CD1c-positive myeloid dendritic cell (primary cell): ENCODE results near the gene FAM174C.

Source experiments
- DNase-seq: peaks from one replicate; pipeline ENCODE4 v3.0.0-alpha.2; 2016; ENCODE audit errors: extremely low spot score

Gene FAM174C

DNA sequence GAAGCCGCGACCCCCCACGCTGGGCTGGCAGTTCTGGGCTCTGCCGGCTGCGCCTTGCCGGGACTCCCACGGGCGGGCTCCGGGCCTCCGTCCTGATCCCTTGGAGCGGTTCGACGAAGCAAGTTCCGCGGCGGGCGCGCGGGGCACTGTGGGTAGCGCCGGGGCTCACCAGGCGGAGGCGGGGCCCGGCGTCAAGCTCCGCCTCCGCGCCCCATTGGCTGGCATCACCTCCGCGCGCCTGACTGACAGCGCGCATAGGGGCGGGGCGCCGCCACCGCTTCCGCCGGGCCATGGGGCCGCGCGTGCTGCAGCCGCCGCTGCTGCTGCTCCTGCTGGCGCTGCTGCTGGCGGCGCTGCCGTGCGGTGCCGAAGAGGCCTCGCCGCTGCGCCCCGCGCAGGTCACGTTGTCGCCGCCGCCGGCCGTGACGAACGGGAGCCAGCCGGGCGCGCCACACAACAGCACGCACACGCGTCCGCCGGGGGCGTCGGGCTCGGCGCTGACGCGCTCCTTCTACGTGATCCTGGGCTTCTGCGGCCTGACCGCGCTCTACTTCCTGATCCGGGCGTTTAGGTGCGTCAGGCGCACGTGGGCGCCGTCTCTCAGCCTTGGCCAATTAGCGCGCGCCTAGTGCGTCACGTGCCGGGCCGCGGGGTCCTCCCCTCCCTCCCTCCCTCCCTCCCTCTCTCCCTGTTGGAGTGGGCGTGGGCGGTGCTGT, at the start of gene FAM174C:
TSS of gene FAM174C (plus strand) at position 271 of the 716 bp plus-strand sequence. CDS start at position 291, 20 bp downstream.
- DNase-seq = peak; percentile 98

- no peak for DNase-seq
These were observed 49.2 kb upstream of the FAM174C start for GRCh38 chr19:1226227-1226518.

DNA sequence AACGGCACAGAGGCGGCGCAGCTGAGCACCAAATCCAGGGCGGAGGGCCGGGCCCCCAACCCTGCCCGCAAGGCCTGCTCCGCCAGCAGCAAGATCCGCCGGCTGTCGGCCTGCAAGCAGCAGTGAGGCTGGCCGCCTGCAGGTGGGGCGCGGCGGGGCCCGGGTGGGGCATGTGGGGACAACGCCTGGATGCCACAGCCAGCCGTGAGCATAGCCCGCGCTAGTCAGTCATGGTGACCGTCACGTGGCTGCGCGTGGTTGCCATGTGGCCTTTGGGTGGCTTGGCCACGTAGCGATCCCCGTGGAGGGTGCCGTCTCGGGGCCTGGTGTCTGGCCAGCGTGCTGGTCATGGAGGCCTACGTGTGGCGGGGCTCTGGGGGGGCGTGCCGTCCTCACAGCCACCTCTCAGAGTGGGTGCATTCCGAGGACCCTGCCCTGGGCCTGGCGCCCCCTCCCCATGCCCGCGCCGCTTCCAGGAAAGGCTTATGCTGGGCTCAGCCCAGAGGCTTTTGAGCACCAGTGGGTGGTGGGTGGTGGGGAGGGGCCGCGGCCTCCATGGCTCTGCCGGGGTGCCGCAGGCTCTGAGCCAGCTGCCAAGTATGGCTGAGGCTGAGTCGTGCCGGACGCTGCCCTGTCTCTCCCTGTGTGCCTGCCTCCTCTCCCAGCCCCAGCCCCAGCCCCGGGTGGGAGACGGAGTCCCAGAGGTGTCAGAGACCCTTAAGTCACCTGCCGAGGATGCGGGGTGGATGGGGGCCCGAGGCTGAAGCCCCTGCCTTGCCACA, 48.6 kb upstream of the FAM174C start:
- no peak for DNase-seq

DNA sequence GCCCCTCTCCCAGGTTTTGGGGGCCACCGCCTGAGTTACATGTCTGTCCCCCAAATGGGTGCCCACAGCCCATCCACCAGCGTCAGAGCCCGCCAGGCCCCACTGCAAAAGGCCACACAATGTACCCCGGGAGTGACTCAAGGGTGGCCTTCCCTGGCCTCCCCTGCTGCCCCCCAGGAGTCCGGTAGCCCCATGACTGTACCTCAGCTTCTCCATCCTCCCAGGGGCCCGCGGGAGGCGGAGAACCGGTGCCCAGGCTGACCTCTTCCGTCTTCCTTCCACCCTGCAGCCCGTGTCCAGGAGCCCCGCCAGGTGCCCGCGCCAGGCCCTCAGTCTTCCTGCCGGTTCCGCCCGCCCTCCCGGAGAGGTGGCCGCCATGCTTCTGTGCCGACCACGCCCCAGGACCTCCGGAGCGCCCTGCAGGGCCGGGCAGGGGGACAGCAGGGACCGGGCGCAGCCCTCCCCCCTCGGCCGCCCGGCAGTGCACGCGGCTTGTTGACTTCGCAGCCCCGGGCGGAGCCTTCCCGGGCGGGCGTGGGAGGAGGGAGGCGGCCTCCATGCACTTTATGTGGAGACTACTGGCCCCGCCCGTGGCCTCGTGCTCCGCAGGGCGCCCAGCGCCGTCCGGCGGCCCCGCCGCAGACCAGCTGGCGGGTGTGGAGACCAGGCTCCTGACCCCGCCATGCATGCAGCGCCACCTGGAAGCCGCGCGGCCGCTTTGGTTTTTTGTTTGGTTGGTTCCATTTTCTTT, 47.9 kb upstream of the FAM174C start:
- no peak for DNase-seq

DNA sequence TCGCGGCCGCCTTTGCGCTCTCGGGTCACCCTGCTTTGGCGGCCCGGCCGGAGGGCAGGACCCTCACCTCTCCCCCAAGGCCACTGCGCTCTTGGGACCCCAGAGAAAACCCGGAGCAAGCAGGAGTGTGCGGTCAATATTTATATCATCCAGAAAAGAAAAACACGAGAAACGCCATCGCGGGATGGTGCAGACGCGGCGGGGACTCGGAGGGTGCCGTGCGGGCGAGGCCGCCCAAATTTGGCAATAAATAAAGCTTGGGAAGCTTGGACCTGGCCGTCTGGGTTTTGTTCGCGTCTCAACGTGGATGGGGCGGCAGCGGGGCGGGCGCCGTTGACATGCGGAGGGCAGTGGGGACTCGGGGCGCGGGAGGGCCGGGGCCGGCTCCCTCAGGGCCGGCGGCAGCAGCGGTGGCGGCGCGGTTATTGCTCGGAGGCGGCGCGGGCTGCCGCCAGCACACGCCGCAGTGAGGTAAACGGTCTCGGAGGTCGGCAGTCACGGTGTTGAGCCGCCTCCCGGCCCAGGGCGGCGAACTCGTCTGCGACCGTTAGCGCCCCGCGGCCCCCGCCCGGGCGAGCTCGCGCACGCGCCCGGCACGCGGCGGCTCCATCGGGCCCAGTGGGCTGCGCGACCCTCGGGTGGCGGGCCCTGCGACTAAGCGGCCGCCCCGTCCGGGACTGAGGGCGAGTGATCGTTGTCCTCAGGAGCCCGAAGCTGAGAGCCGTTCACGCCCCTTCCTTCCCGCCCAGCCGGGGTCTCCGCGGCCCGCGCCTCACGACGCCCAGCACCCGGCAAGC, 47.0 kb upstream of the FAM174C start:
- no peak for DNase-seq

GRCh38 chr19:1229056-1229923, 46.0 kb upstream of the FAM174C start:
- DNase-seq = no peak

DNA sequence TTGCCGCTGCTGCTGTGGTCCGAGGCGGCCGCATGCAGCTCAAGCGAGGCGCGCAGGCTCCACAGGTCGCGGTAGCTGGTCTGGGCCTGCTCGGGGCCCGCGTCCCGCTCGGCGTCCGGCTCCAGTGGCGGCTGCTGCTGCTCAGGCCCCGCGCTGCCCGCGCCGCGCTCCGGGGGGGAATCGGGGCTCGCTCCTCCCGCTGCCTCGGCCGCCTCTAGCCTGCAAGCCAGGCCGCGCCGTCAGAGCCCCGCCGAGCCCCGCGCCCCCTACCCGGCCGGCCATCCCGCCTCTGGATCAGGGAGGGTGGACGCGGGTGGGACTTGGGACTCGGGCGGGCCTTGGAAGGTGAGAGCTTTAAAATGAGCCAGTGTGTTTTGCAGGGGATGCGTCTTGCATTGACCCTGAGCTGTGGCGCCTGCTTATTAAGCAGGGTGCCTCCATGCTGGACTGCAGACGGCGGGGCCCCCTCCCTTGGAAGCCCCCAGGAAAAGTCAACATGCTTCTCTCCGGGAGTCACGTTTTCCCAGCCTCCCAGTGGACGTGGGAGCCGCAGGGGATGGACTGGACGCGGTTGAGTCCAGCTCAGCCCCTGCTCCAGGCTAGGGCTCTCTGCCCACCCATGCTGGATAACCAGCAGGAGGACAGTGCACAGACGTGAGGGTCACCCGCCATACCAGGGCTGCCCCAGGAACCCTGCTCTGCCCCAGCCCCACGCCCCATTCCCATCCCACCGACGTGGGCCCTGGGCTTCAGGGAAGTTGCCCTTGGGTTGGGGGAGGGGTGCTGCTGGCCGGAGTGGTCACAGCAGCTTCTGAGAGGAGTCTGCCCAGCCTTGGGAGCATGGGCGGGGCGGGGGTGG, 45.2 kb upstream of the FAM174C start:
- DNase-seq = no peak

GRCh38 chr19:1230783-1231489, 44.4 kb upstream of the FAM174C start:
- no peak for DNase-seq

DNA sequence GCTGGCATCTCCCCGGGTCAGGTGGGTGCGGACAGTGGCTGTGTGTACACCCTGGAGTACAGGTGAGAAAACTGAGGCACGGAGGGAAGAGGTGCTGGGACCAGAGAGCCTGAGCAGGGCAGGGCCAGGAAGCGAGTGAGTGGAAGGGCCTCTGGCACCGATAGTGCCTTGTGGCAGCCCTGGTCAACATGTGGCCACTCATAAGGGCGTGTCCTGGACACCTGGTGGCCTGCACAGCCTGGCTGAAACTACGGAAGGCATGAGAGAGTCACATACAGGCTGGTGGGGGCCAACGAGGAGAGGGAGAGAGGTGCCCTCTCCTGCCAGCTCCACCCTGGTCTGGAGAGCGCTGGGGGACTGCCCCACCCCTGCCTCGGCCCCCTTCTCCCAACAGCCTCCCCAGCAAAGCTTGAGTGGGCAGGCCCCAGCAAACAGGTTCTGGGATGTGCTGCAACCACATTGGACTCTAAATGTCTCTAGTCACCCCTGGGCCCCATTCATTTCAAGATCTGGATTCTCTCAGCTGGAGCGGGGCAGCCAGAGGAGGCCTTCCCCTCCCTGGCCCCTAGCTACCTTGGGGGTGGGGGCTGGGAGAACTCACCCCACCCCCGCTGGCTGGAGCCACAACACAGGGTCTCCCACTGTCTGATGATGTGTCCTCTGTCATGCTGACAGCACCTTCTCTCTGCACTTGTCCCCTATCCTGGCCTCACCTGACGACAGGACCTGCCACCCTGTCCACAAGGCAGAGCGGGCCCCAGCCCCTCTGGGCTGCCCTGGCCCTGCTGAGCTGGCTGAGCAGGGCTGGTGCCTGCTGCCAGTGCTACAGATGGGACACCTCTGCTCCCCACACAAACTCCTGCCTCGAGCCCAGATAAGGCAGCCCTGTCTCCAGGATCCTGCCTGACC, 43.3 kb upstream of the FAM174C start:
- no peak for DNase-seq

DNA sequence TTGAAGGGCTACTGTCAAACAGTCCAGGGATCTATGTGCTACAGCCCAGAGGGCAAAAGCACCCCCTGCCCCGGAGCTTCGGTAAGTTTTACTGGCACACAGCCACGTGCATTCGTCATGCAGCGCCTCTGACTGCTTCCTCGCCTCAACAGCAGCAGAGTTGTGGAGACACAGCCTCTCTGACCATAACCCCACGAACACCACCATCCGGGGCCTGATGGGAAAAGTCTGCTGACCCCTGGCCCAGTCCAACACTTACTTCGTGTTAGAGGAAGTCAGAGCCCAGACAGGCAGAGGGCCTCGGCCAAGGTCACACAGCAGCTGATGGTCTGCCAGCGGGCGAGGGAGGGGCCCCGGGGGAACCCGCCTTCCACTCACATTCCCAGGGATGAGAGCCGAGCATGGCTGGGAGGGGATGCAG, 42.7 kb upstream of the FAM174C start:
- DNase-seq = peak; percentile 52

GRCh38 chr19:1233115-1233667, 42.1 kb upstream of the FAM174C start:
- no peak for DNase-seq

- no peak for DNase-seq
These were observed 41.0 kb upstream of the FAM174C start for GRCh38 chr19:1234051-1234954.

DNA sequence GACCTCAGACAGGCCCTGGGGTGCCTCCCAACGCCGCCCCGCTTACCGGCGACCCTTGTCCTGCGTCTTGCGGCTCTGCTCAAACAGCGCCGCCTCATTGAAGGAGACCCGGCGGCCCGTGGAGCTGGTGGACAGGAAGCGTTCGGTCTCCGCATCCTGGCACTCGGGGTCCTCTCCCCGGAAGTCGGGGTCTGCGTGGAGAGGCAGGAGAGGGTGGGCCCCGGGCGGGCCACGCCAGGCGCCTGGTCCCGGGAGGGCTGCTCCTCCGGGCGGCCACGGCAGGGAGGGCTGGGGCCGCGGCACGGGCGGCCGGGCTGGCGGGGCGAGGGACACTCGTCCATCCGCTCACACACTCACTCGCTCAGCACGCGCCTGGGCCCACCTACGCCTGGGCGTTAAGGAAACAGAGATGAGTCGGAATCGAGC, 40.4 kb upstream of the FAM174C start:
- no peak for DNase-seq

- DNase-seq = no peak
These were observed 39.4 kb upstream of the FAM174C start for GRCh38 chr19:1235625-1236538.

DNA sequence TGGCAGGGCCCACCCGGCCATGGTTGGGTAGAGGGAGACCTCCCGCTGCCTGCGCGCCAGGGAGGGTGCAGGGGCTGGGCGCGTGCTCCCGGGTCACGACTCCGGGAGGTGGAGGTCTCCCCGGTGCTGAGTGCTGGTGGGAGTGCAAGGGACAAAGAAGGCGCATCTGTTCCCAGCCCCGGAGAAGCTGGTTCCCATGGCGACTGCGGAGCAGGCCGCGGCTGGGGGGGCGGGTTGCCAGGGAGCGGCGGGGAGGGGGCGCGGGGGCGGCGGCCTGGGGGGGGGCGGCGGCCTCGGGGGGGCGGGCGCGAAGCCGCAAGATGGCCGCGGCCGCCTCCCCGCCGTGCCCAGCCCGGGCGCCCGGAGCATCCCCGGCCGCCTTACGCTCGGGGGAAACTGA, 38.8 kb upstream of the FAM174C start:
- DNase-seq = no peak
